SK-N-MC (cell line): ENCODE data around the gene PAX5.

ENCODE experiments used
- EZH2 ChIP-seq: fragments of 200-600 bp; sonication (generic); IDR thresholded peaks from one replicate; pipeline ENCODE4 v1.6.1; 2017; ENCODE audit warnings: antibody characterized with exemption
- FOXP2 ChIP-seq: optimal IDR thresholded peaks from 2 replicates; pipeline ENCODE3; 2011; ENCODE audit warnings: mild to moderate bottlenecking, moderate library complexity; ENCODE audit not compliant: insufficient read depth; ENCODE audit errors: extremely low read length, control extremely low read depth
- POLR2AphosphoS5 ChIP-seq: IDR thresholded peaks from 2 replicates; pipeline ENCODE4 v1.6.1; 2012; ENCODE audit warnings: mild to moderate bottlenecking, low read depth, low read length, borderline replicate concordance

DNA sequence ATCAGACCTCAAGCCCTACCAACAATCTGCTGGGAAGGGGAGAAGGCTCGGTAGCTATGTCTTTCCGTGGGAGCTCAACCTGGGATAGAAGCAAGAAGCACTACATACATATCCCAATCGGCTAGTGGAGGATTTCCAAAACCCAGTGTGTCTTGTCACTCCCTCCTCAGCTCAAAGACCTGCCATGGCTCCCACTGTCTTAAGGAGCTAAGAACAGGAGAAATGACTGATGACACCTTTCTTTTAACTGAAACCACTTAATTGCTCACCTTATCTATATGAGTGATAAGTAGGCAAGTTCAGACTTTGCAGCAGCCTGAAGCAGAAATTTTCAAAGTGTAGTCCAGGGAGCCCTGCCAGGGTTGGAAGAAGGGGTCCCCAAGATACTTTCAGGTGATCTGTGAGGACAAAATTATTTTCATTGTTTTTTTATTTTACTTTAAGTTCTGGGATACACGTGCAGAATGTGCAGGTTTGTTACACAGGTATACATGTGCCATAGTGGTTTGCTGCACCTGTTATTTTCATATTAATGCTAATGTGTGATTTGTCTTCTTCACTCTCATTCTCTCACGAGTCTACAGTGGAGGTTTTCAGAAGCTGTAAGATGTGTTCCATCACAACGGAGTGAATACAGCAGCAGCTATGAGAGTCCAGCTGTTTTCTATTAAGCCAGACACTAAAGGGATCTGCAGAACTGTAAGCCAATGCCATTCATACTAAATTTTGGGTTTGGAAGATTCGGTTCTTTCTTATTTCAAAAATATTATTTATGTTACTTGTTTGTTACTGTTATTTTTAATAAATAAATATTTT lies 41.4 kb downstream of the PAX5 start:
- TF ChIP-seq EZH2: no peak
- TF ChIP-seq POLR2AphosphoS5: no peak
- TF ChIP-seq FOXP2: no peak
